ENCODE results near the gene LDLRAD3. TPM values are rescaled to one million over a fixed set of nuclear protein-coding genes. Genes with fewer than 3 reads are reported as not detected.
"Not testable (repeated sequence)": the region's sequence is repeated elsewhere in the genome, so short reads cannot be mapped to it uniquely, and the experiment has no call there.

The LDLRAD3 gene, protein sequence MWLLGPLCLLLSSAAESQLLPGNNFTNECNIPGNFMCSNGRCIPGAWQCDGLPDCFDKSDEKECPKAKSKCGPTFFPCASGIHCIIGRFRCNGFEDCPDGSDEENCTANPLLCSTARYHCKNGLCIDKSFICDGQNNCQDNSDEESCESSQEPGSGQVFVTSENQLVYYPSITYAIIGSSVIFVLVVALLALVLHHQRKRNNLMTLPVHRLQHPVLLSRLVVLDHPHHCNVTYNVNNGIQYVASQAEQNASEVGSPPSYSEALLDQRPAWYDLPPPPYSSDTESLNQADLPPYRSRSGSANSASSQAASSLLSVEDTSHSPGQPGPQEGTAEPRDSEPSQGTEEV
- 11.4 and 12.9 TPM in 2 replicates for total RNA-seq (2014; rRNA removed; shearing (Covaris generic))

DNA sequence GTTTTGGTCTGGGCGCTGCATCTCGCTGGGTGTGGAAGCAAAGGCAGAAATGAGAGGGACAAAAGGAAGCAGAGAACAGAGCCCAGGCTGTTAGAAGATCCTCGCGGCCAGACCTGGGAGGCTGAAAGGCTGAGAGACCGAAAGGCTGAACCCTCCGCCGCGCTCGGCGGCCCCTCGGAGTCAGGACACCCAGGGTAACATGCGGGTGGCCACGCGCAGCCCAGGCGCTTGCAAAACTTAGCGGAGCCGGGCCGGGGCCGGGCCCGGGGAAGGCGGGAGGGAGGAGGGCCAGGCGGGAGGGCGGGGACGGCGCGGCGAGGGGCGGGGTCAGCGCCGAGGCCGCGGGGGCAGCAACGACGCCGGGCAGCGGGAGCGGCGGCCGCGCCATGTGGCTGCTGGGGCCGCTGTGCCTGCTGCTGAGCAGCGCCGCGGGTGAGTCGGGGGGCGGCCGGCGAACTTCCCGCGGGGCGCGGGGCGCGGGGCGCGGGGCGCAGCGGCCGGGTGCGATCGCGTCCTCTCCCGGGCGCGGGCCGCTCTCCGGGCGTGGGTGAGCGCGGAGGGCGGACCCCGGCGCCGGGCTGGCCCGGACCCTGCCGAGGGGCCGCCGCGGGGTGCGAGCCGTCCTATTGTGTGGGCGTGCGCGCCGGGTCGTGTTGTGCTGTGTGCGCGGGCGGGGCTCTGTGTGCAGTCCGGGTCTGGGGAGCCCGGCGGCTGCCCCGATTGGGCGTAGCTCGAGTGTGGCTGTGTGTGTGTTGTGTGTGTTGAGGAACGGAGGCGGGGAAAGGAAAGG is at the start of gene LDLRAD3:
TSS of gene LDLRAD3 (plus strand) at position 350 of the 790 bp plus-strand sequence. CDS start at position 387, 37 bp downstream.
- no peaks in the 10 kb centered on the region; the same call in 1 of the 2 replicates for H3K27me3 ChIP-seq (ENCODE audit: control insufficient read depth, insufficient read depth, low read length)
- peak within 1 kb of the TSS; percentile 71 for H3K4me3 ChIP-seq (ENCODE audit: insufficient read depth, low read depth, low read length)
- peak; percentile 96 for DNase-seq
- no peaks in the 10 kb centered on the region for H3K36me3 ChIP-seq (replicated peaks; ENCODE audit: control insufficient read depth, insufficient read depth, low read length)

DNA sequence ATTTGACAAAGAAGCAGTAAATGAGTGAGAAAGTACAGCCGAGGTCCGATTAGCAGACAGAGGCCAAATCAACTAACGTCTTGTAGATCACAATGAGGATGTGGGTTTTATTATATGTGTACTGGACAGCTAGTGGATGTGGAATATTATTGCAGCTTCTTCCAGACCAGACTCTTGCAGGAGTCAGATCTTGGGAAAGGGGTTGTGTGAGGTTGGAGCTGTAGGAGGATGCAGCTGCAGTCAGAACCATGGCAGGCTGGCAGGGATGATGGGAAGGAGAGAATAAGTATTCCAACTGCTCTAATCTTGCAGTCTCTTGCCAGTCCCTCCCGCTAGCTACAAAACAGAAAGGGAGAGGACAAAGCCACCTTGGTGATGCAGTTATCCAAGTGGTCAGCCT is 46.8 kb upstream of the LDLRAD3 start:
- no peaks in the 10 kb centered on the region for H3K27me3 ChIP-seq (ENCODE audit: control insufficient read depth, insufficient read depth, low read length)
- no peaks in the 10 kb centered on the region for H3K36me3 ChIP-seq (replicated peaks; ENCODE audit: control insufficient read depth, insufficient read depth, low read length)
- DNase-seq, result no peak
- H3K4me3 ChIP-seq (ENCODE audit: insufficient read depth, low read depth, low read length), result no peak overlapping the region

DNA sequence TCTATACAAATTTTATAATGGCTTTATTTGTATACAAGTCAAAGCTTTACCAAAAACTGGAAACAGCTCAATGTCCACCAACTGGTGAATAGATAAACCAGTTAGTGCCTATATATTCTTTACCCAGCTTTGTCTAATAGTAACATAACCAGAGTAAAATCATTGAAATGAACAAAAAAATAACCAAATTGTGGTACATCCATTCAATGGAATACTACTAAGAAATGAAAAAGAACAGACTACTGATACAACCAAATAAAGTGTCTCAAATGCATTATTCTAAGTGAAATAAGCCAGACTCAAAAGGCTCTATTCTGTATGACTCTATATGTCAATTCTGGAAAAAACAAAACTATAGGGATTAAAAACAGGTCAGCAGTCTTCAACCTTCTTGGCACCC is 40.9 kb upstream of the LDLRAD3 start:
- Histone ChIP-seq H3K27me3 (ENCODE audit: control insufficient read depth, insufficient read depth, low read length) (no peaks in the 10 kb centered on the region), H3K36me3 (replicated peaks; ENCODE audit: control insufficient read depth, insufficient read depth, low read length) (no peaks in the 10 kb centered on the region), H3K4me3 (ENCODE audit: insufficient read depth, low read depth, low read length) (no peak overlapping the region)
- no peak for DNase-seq

DNA sequence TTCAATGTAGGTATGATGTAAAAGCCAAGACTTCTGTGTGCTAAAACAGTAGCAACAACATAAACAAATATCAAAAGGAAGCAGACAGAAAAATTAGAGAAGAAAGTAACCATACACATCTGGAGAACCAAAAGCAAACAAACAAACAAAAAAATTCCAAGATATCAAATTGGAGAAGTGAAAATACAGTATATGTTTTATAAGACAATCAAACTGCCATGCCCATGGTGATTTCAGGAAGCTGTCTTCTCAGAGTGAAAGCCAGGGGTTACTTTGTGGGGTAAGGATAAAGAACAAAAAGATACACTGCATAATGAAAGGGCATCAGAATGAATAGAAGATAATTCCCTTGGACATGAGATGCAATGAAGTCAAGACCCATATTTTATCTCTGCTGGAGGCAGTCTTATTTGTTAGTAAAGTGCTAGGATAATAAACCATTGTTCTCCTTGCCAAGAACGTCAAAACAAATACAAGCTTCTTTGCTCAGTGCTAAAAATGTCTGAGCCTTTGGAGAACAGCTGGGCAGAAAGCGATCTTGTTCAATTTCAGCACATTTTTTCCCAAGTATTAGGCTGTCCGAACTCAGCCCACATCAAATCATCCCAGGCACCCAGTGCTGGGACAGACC is 38.1 kb upstream of the LDLRAD3 start:
- Histone ChIP-seq H3K4me3 (ENCODE audit: insufficient read depth, low read depth, low read length) (no peak overlapping the region), H3K27me3 (ENCODE audit: control insufficient read depth, insufficient read depth, low read length) (no peaks in the 10 kb centered on the region), H3K36me3 (replicated peaks; ENCODE audit: control insufficient read depth, insufficient read depth, low read length) (no peaks in the 10 kb centered on the region)
- DNase-seq, result no peak

DNA sequence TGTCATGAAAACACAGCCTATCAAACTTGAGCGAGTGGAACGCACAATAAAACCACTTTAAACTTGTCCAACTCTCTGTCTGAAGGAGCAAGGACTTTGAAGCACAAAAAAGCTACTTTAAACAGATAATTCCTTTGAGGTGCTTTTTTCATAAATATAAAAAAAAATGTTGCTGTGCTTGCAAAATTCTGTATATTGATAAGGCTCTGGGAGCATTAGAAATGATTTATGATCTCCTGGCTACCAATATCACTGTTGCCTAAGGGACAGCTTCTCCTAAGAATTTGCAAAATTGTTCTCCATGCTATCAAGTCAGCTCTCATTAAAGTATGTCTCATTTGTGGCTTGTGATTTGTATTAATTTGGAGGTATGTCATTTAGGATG is 37.6 kb upstream of the LDLRAD3 start:
- DNase-seq, result no peak
- H3K27me3 ChIP-seq (ENCODE audit: control insufficient read depth, insufficient read depth, low read length), result no peaks in the 10 kb centered on the region
- no peak overlapping the region for H3K4me3 ChIP-seq (ENCODE audit: insufficient read depth, low read depth, low read length)
- no peaks in the 10 kb centered on the region for H3K36me3 ChIP-seq (replicated peaks; ENCODE audit: control insufficient read depth, insufficient read depth, low read length)

DNA sequence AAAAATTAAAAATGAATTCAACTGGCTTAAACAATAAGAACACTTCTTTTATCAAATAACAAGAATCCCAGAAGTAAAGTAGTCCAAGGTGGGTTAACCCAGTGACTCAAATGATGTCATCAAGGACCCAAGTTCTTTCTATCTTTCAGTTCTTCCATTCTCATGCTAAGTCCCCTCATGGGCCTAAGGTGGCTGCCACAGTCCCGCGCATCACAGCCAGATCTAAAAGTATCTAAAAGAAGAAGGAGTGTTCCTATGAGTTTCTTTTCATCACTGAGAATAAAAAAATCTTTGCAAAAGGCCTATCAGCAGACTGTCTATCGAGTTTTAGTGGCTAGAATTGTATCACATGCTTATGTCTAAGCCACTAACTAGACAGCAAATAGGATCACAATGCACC is 37.2 kb upstream of the LDLRAD3 start:
- Histone ChIP-seq H3K36me3 (replicated peaks; ENCODE audit: control insufficient read depth, insufficient read depth, low read length) (no peaks in the 10 kb centered on the region), H3K4me3 (ENCODE audit: insufficient read depth, low read depth, low read length) (no peak overlapping the region), H3K27me3 (ENCODE audit: control insufficient read depth, insufficient read depth, low read length) (no peaks in the 10 kb centered on the region)
- no peak for DNase-seq

DNA sequence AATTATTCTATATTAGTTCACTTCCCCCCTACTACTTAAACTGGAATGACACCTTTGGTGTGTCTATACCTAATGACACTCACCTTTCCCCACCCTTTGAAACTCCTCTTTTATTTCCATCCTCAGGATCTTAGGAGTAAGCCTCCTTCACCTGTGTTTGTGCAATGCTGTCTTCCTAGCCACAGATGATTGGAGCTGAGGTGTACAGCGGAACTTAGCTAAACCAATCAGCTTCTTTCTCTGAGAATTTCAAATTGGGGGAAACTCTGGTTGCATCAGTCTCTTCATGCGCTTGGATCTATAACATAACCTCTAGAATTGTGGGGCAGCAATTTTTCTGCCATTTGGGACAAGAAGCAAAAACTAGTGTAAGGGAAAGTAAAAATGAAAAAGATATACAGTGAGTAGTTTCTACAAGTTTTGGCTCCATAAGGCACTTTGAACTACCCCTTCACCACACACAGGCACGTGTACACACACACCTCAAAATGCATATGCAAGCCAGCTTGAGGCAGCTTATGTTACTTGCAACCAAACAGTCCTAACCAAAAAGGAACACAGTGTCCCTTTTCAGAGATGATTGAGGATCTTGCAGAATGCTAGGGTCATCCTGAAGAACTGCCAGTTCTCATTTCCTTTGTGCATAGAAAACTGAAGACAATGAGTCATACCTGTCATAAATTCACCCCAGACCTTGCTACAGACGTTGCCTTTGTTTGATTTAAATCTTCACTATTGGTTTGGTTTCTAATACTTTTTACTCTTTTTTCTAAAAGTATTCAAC is 36.0 kb upstream of the LDLRAD3 start:
- DNase-seq, result no peak
- no peaks in the 10 kb centered on the region for H3K27me3 ChIP-seq (ENCODE audit: control insufficient read depth, insufficient read depth, low read length)

DNA sequence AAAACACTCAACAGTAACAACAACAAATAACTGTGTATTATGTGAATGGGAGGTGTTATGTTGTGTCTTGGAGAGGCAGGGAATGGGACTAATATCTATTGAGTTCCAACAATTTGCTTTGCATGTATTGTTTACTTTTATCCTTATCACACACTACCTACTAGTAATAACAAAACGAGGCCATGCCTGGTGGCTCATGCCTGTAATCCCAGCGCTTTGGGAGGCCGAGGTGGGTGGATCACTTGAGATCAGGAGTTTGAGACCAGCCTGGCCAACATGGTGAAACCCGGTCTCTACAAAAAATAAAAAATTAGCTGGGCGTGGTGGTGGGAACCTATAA is 35.5 kb upstream of the LDLRAD3 start:
- H3K27me3 ChIP-seq (ENCODE audit: control insufficient read depth, insufficient read depth, low read length); DNase-seq; H3K36me3 ChIP-seq (replicated peaks; ENCODE audit: control insufficient read depth, insufficient read depth, low read length); H3K4me3 ChIP-seq (ENCODE audit: insufficient read depth, low read depth, low read length): not testable (repeated sequence)

More for the DNA sequence above, 36.0 kb upstream of the LDLRAD3 start:
- Histone ChIP-seq H3K36me3 (replicated peaks; ENCODE audit: control insufficient read depth, insufficient read depth, low read length) (no peaks in the 10 kb centered on the region), H3K4me3 (ENCODE audit: insufficient read depth, low read depth, low read length) (no peak overlapping the region)

DNA sequence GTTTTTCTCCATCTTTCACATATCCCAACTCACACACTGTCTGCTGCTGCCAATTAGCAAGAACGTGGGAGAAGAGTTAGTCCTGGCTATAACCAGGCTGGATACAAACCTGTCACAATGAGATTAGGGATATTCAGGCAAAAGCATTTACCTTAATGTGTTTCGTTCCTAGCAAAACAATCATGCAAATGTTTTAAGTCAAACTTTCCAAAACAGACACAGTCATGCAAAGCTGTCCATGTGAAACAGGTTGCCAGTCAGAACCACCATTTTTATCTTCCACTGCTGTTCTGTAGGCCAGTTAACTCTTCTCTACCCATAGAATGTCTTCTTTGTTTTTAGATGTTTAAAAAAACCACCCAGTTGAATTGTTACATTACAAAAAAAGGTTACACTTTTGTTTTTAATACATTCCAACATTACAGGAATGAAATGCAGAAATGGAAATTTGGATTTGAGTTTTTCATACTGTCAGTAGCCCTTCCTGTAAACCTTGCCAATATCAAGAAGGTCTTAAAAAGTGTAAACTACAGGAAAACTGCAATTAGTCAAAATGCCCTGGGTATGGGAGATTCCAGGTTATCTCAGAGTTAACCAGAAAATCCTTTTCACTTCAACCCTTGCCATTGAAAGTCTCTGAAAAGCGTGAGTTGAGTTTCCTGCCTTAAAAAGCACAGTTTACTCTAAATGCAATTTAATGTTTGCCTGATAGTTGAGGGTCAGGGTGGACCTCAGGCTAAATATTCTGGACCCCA is 34.2 kb upstream of the LDLRAD3 start:
- no peaks in the 10 kb centered on the region for H3K27me3 ChIP-seq (ENCODE audit: control insufficient read depth, insufficient read depth, low read length)
- no peak for DNase-seq
- no peak overlapping the region for H3K4me3 ChIP-seq (ENCODE audit: insufficient read depth, low read depth, low read length)
- no peaks in the 10 kb centered on the region for H3K36me3 ChIP-seq (replicated peaks; ENCODE audit: control insufficient read depth, insufficient read depth, low read length)

DNA sequence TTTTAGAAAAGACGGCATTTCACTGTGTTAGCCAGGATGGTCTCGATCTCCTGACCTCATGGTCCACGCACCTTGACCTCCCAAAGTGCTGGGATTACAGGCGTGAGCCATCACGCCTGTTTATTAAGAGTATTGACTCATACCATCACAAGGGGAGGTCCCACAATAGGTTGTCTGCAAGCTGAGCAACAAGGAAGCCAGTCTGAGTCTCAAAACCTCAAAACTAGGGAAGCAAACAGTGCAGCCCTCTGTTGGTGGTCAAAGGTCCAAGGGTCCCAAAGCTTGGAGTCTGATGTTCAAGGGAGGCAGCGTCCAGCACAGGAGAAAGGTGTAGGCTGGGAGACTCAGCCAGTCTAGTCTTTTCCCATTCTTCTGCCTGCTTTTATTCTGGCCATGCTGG is 32.8 kb upstream of the LDLRAD3 start:
- no peaks in the 10 kb centered on the region for H3K36me3 ChIP-seq (replicated peaks; ENCODE audit: control insufficient read depth, insufficient read depth, low read length)
- DNase-seq, result no peak
- no peak overlapping the region for H3K4me3 ChIP-seq (ENCODE audit: insufficient read depth, low read depth, low read length)
- H3K27me3 ChIP-seq (ENCODE audit: control insufficient read depth, insufficient read depth, low read length), result no peaks in the 10 kb centered on the region

DNA sequence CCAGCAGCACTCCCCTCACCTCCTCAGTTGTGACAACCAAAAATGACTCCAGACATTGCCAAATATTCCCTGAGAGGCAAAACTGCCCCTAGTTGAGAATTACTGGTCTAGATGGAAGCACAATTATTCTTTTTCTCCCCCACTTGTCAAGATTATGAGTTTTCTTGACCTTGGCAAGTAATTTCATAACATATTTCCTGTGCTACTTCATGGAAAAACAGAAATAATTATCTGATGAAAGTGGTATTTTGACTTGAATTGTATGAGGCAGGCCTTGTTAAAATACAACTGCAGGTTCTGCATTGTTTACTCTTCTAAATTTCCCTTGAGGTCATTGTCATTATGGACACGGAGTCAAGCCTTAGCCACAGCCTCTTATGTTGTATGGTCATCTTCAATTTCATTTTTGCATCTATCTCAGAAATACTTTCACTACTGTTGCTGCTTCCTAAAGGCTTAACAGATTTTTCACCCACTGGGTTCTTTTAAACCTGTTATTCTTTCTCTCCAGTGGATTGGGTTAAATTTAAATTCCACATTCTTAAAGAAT is 32.2 kb upstream of the LDLRAD3 start:
- no peak for DNase-seq
- Histone ChIP-seq H3K36me3 (replicated peaks; ENCODE audit: control insufficient read depth, insufficient read depth, low read length) (no peaks in the 10 kb centered on the region), H3K27me3 (ENCODE audit: control insufficient read depth, insufficient read depth, low read length) (no peaks in the 10 kb centered on the region), H3K4me3 (ENCODE audit: insufficient read depth, low read depth, low read length) (no peak overlapping the region)

DNA sequence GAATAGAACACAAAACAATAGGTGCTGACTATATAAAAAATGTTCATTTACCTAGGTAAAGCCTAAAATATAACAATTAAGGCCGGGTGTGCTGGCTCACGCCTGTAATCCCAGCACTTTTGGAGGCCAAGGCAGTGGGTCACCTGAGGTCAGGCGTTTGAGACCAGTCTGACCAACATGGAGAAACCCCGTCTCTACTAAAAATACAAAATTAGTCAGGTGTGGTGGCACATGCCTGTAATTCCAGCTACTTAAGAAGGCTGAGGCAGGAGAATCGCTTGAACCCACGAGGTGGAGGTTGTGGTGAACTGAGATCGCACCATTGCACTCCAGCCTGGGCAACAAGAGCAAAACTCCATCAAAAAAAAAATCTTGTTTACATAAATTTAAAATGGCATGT is 31.4 kb upstream of the LDLRAD3 start:
- DNase-seq; H3K36me3 ChIP-seq (replicated peaks; ENCODE audit: control insufficient read depth, insufficient read depth, low read length); H3K4me3 ChIP-seq (ENCODE audit: insufficient read depth, low read depth, low read length); H3K27me3 ChIP-seq (ENCODE audit: control insufficient read depth, insufficient read depth, low read length): not testable (repeated sequence)

DNA sequence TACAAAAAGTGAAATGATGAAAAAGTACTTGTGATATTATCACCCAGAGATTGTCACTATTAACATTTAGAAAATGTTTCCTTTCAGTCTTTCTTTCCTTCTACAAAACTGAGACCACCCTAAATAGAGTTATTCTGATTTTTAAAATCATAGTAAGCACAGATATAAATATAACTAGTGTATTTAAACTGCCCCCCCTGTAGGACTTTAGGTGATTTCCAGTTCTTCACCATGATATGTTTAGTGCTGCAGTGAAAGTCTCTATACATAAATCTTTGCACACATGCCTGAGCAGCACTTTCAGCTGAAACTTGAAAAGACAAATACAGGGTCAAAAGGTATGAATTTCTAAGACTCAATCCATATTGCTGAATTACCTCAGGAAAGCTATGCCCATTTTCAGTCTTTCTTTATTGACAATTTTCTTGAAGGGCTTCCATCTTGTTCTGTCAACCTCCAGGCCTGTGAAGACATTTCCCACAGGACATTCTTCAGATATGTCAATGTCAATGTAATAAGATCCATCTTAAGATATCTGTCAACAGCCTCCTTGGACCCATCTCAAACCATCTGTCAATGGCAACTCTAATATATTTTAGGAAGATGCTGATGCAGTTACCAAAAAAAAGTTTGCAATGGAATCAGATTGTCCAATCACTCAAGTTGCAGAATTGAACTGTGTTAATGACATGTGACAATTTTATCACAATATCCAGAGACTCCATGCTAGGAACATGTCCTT is 30.8 kb upstream of the LDLRAD3 start:
- Histone ChIP-seq H3K36me3 (replicated peaks; ENCODE audit: control insufficient read depth, insufficient read depth, low read length) (no peaks in the 10 kb centered on the region), H3K27me3 (ENCODE audit: control insufficient read depth, insufficient read depth, low read length) (no peaks in the 10 kb centered on the region), H3K4me3 (ENCODE audit: insufficient read depth, low read depth, low read length) (no peak overlapping the region)
- DNase-seq, result no peak

All from H7 (cell line).